CD4-positive, alpha-beta T cell treated with Interleukin-15 for 4 hours (primary cell): ENCODE measurements around the gene SELPLG.
"Not testable (repeated sequence)": the region's sequence is repeated elsewhere in the genome, so short reads cannot be mapped to it uniquely, and the experiment has no call there.

ENCODE experiments used
- DNase-seq: peaks from one replicate; pipeline ENCODE4 v3.0.0-alpha.2; 2020; ENCODE audit warnings: low spot score

The SELPLG gene

GRCh38 chr12:108603743-108604142 lies 30.0 kb downstream of the SELPLG start:
- no peak for DNase-seq

GRCh38 chr12:108602976-108603704 lies 30.6 kb downstream of the SELPLG start:
- no peak for DNase-seq

- no peak for DNase-seq
These were observed 31.4 kb downstream of the SELPLG start for GRCh38 chr12:108602209-108602705.

- DNase-seq, result no peak
These were observed 33.0 kb downstream of the SELPLG start for GRCh38 chr12:108600702-108601007.

- DNase-seq, result no peak
These were observed 33.6 kb downstream of the SELPLG start for GRCh38 chr12:108599948-108600701.

DNA sequence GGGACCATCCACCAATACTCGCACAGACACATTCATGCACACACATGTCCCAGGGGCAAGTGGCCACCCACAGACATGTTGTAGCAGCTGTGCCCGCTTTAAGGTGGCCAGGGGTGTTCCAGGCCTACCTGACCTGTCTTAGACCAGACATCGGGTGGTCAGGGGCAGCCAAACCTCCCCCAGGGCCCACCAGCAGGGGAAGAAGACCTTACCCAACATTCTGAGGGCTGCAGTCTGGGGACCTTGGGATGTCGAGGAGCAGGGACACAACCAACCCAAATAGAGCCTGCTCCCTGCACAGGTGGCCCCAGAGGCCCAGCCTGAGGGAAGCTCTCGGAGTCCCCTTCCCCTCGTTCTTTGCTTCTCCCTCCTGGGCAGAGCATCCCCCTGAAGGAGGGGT lies 34.2 kb downstream of the SELPLG start:
- DNase-seq, result no peak

DNA sequence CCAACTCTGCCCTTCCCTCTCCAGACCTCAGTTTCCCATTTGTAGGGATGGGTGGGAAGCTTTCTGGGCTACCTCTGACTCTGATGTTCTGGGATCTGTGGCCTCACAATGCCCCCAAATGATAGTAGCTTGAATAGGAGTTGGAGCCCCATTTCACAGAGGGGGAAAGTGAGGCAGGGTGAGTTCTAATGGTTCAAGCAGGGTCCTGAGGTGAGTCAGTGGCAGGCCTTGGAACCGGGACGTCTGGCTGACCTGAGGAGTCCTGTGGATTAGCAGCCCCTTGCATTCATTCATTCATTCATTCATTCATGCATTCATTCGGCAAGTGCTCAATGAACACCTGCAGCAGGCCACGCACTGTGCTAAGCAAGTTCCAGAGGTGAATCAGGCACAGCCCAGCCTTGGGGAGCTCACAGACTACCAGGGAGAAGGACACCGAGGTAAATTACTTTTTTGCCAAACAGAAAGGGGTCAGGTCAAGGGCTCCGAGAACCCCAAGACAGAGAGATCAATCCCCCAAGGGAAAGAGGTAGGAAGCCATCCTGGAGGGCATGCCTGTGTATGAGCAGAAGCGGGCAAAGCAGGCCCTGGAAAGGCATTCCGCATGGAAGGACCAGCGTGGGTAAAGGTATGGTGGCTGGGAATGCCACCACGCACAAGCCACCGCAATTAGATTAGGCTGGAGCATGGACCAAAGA lies 35.0 kb downstream of the SELPLG start:
- DNase-seq, result no peak

GRCh38 chr12:108597559-108598471 lies 35.9 kb downstream of the SELPLG start, which contains the start of gene TMEM119:
Gene TMEM119, minus strand, starts transcription at chr12:108598084. Its CDS starts 5,701 bp downstream, at chr12:108592383.
- DNase-seq, result no peak

- no peak for DNase-seq
These were observed 36.7 kb downstream of the SELPLG start for GRCh38 chr12:108596854-108597558.

GRCh38 chr12:108595711-108596647 lies 37.7 kb downstream of the SELPLG start:
- no peak for DNase-seq

DNA sequence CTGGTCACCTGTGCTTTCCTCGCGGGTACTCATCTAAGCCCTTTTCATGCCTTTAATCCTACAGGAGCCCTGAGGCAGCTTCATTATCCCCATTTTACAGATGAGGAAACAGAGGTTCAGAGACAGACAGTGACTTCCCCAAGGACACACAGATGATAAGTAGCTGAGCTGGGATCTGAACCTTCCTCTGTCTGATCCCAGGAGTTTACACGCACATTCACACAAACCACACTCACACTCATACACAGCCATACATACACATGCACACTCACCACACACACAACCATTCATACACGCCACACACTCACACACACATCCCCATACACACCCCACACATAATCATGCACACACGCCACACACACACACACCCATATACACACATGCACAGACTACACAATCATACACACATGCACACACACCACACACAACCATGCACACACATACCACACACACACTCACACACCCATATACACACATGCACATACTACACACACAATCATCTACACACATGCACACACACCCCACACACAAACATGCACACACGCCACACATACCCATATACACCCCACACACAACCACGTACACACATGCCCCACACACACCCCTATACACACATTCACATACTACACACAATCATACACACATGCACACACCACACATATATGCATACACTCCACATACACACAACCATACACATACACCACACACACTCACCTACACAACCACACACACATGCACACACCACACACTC lies 38.6 kb downstream of the SELPLG start:
- DNase-seq, result no peak

DNA sequence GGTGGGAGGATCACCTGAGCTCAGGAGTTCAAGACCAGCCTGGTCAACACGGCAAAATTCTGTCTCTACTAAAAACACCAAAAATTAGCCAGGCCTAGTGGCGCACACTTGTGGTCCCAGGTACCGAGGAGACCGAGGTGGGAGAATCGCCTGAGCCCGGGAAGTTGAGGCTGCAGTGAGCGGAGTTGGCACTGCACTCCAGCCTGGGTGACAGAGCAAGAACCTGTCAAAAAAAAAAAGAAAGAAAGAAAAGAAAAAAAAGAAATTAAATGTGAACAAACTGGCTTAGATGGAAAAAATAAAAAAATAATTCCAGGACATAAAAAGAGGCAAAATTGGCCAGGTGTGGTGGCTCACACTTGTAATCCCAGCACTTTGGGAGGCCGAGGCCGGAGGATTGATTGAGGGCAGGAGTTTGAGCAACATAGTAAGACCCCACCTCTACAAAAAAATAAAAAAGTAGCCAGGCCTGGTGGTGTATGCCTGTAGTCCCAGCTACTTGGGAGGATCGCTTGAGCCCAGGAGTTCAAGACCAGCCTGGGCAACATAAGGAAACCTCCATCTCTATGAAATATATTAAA lies 39.3 kb downstream of the SELPLG start:
- DNase-seq, result no peak

DNA sequence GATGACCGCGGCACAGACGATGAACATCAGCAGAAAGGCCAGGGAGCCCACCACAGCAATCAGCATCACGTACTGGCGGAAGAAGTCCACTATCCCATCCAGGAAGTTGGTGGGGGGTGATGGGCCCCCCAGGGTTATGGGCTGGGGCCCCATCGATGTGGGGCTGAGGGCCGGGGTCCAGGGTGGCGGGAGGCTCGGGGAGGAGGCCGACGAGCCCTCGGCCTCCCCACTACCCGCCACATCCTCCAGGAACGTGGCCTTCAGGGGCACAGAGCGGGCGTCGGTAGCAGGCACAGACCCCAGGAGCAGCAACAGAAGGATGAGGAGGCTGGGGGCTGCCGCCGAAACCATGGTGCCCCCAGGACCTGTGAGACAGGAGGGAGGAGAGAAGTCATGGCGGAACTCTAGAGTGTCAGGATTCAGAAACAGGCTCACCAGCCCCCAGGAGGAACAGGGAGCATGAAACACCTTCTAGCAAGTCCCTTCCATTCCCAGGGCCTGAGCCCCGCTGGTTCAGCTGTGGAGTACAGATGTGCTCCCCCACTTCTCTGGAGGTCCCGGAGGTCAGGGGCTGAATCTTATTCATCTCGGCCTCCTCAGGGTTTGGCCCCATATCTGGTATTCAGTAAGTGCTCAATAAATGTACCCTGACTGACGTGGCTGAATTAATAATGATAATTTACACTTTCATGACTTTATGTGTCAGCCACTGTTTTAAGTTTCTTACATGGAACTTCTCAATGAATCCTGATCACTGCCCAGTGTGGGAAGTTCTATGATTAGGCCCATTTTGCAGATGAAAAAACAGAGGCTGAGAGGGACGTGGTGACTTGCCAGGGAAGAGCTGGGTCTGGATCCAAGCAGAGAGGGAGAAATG lies 41.4 kb downstream of the SELPLG start:
- no peak for DNase-seq

DNA sequence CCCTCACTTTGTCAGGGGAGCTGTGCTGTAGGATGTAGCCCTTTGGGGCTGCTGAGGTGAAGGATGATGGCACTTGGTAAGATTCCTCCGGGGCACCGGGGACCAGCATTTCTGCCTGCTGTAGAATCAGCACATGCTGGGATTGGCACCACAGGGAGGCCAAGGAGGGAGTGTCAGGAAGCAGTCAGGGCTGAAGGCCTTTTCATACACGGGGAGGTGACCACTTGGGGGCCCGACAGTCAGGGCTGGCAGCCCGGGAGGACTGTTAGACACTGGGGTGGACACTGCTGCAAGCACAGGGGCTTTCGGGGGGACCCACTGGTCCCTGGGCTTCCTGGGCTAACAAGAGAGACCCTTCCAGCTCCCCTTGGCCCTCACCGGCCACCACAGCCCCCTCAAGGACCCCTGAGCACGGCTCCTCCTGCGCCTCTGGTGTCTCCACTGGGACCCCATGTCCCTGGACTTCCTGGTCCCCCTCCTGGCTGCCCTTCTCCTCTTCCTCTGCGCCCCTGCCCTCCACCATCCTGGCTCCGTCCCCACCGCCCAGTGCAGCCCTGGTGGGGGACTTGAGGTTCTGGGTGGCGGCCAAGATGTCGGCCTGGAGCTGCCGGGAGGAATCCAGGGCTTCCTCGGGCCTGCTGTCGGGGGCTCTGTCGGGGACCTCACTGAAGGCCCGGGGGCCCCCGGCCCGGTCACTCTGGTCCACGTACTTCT lies 42.3 kb downstream of the SELPLG start:
- DNase-seq, result no peak

GRCh38 chr12:108590463-108590862 lies 43.2 kb downstream of the SELPLG start:
- DNase-seq, result not testable (repeated sequence)

- DNase-seq, result no peak
These were observed 43.9 kb downstream of the SELPLG start for GRCh38 chr12:108589840-108590229.
